ENCODE results near the gene AP5S1.
A peak's percentile ranks its signal among the peaks of the same experiment; 100 is the strongest.

AP5S1 gene

DNA sequence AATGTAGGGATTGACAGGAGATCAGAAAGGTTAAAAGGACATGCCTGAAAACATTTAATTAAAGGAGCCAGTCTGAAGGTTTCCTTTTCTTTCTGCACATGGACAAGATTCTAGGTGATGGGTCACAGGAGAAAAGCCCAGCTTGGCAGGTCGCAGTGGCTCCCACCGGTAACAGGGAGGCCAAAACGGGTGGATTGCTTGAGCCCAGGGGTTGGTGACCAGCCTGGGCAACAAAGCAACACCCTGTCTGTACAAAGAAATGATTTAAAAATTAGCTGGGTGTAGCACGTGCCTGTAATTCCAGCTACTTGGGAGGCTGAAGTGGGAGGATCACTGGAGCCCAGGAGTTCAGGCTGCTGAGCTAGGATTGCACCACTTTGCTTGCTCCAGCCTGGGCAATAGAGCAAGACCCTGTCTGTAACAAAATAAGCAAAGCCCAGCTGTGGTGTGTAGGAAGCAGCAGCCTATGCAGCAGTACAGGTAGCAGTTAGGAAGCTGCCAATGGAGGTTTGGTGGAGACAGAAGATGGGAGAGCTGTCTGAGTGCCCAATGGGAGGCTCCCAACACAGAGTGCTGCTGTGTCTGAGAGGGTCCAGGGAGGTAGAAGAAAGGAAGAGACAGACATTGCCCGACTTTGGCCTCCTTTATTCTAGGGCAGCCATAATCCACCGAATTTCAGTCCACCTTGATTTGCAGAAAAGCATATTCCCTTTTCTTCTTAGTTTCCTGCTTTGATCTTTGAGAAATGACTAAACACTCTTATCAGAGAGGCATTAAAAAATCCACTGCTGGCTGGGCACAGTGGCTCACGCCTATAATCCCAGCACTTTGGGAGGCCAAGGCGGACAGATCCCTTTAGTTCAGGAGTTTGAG is 7.1 kb upstream of the AP5S1 start:
- no peak overlapping the region for H3K4me3 ChIP-seq (ENCODE audit: low read depth, low read length)
- TF ChIP-seq, protein P1, sequence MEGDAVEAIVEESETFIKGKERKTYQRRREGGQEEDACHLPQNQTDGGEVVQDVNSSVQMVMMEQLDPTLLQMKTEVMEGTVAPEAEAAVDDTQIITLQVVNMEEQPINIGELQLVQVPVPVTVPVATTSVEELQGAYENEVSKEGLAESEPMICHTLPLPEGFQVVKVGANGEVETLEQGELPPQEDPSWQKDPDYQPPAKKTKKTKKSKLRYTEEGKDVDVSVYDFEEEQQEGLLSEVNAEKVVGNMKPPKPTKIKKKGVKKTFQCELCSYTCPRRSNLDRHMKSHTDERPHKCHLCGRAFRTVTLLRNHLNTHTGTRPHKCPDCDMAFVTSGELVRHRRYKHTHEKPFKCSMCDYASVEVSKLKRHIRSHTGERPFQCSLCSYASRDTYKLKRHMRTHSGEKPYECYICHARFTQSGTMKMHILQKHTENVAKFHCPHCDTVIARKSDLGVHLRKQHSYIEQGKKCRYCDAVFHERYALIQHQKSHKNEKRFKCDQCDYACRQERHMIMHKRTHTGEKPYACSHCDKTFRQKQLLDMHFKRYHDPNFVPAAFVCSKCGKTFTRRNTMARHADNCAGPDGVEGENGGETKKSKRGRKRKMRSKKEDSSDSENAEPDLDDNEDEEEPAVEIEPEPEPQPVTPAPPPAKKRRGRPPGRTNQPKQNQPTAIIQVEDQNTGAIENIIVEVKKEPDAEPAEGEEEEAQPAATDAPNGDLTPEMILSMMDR (IDR thresholded peaks at IDR 0.05; ENCODE audit: borderline replicate concordance, insufficient read depth, low read depth, low read length) = no peak

DNA sequence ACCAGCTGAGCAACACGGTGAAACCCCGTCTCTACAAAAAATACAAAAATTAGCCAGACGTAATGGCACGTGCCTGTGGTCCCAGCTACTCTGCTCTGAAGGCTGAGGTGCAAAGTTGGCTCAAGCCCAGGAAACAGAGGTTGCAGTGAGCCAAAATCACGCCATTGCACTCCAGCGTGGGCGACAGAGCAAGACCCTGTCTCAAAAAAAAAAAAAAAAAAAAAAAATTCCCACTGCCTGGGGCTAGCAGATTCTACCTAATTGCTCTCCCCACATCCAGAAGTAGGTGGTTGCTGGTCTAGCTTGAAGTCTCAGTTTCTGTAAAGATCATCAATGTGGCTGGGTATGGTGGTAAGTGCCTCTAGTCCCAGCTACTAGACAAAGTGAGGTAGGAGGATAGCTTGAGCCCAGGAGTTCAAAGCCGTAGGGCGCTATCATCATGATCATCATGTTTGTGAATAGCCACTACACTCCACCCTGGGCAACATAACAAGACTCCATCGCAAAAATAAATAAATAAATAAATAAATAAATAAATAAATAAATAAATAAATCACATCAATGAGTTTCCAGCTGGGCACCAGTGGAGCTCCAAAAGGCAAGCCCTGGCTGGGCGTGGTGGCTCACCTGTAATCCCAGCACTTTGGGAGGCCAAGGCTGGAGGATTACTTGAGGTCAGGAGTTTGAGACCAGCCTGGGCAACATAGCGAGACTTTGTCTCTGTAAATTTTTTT is 6.3 kb upstream of the AP5S1 start:
- TF ChIP-seq, protein P1 (IDR thresholded peaks at IDR 0.05; ENCODE audit: borderline replicate concordance, insufficient read depth, low read depth, low read length) = no peak
- no peak overlapping the region for H3K4me3 ChIP-seq (ENCODE audit: low read depth, low read length)

DNA sequence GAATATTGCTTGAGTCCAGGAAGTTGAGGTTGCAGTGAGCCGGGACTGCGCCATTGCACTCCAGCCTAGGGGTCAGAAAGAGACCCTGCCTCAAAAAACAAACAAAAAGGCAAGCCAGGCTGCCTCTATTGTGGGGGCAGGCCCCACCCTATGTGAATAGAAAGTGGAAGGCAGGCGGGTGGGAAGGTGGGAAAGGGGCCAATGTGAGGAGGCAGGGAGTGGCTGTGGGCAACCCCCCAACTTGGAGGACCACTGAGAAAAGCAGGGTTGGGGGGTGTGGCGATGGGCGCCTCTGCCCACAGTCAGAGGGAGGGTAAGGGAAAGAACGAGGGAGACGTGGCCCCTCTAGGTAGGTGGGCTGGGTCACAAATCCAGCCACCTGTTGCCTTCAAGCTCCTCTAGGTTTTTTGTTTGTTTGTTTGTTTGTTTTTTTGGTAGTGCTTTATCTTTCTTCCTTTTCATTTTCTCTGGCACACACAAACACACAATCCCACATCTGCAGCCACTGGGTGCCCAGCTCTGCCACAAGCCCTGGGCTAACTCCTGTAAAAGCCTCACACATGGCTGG is 5.3 kb upstream of the AP5S1 start:
- TF ChIP-seq, protein P1 (IDR thresholded peaks at IDR 0.05; ENCODE audit: borderline replicate concordance, insufficient read depth, low read depth, low read length) = no peak
- no peak overlapping the region for H3K4me3 ChIP-seq (ENCODE audit: low read depth, low read length)

DNA sequence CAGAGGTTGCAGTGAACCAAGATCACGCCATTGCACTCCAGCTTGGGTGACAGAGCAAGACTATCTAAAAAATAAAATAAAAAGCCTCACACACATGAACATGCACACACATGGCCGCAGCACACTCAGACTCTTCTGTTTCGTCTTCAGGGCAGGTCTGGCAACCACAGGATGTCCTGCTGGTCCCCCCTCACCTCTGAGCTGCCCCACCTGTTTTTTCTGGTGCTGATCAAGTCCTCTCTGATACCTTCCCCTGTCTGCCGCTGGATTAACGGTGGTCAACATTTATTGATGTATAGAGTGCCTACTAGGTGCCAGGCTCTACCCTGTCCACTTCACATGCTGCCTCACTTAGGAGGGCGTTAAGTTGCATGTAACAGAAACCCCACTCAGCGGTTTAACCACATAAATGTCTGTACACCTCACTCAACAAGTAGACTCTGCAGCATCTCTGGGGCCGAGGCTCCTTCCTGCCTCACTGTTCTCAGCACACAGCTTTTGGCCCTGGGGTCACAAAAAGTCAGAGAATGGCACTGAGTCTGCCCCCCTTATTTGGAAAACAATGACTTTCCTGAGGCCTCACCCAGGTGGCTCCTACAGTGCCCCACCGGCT is 4.5 kb upstream of the AP5S1 start:
- TF ChIP-seq, protein P1 (IDR thresholded peaks at IDR 0.05; ENCODE audit: borderline replicate concordance, insufficient read depth, low read depth, low read length) = no peak
- no peak overlapping the region for H3K4me3 ChIP-seq (ENCODE audit: low read depth, low read length)

DNA sequence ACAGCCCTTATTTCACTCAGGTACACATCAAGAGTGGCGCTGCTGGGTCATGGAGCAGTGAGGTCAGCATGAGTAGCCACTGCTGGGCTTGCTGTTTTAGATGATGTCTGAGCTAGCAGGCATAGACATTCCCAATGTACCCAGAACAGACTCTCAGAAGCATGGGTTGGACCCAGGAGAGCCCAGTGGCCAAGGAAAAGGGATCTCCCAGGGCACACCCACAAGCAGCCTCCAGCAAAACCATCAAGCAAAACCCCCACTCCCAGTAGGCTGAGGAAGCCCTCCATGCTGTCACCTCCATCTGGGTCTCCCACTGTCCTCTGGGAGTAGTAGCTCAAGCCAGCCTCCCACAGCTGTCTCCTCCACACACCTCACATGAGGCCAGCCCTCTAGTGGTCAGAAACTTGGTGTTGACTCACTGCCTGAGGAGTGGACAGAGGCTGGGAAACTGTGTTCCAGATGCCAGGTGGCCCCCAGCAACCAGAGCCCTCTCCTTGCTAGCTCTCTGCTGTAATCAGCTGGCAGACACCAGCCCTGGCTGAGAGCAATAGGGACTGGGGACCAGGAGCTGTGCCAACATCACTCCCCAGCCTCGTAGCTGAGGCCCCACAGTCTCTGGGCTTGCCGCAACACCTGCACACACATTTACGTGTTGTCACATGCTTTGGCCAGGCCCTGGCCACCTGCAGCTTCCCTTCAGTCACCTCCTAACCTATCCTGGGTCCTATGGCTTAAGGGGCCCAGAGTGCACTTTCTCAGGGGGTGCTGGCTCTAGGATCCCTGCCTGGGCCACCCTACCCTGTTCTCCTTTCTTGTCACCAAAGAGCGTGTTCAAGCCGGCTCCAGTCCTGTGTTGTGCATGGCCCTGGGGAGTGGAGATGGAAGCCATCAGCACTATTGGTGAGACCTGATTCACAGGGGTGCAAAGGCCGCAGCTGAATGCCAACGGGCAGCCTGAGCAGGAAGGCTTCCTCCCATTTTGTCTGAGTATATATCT is 1.9 kb upstream of the AP5S1 start:
- no peak overlapping the region for H3K4me3 ChIP-seq (ENCODE audit: low read depth, low read length)
- TF ChIP-seq, protein P1 (IDR thresholded peaks at IDR 0.05; ENCODE audit: borderline replicate concordance, insufficient read depth, low read depth, low read length) = peak; percentile 69

DNA sequence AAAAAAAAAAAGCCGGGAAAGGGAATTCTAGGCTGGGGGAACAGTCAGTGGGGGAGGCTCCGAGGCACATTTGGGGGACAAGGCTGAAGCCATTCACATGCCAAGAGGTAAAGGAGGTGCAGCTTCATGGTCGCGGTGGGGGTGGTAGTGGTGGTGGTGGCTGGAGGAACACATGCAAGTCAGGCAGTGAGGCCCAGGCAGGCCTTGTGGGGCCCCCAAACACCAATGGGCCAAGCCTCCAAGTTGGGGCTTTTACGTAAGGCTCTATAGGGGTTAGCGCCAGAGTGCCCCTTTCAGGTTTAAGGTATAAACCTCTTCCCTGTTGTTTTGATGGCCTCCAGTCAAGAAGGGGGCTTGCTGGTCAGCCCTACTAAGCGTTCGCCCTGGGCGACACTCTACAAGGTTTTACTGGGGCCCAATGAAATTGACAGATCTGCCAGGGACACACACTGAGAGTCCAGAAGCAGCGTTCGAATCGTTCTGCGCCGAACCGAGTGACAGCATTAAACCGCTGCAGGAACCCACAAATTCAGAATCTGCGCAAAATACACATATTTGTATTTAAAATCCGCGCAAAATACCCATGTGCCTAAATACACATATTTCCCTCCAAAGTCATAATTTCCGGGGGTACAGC is 818 bp upstream of the AP5S1 start:
- peak overlapping the region; percentile 77 for H3K4me3 ChIP-seq (ENCODE audit: low read depth, low read length)
- TF ChIP-seq, protein P1 (IDR thresholded peaks at IDR 0.05; ENCODE audit: borderline replicate concordance, insufficient read depth, low read depth, low read length) = no peak

Data from GM12875 (cell line).